Trophoblast cell (in vitro differentiated cells and primary cell): Measurements from ENCODE around the gene TEC.

Experiments
- DNase-seq, 2 donors: peaks; one replicate each; pipeline ENCODE4 v3.0.0-alpha.2; 2016
- H2AFZ ChIP-seq: 2 replicates; pipeline ENCODE4 v1.6.1; 2013; ENCODE audit warnings: low read length, moderate library complexity, mild to moderate bottlenecking; ENCODE audit not compliant: insufficient read depth, poor library complexity
- H2AK5ac ChIP-seq: 2 replicates; pipeline ENCODE4 v1.6.1; 2013; ENCODE audit warnings: mild to moderate bottlenecking, low read length
- H2BK120ac ChIP-seq: 2 replicates; pipeline ENCODE4 v1.6.1; 2013; ENCODE audit warnings: low read length, mild to moderate bottlenecking, moderate library complexity; ENCODE audit not compliant: insufficient read depth, poor library complexity
- H2BK12ac ChIP-seq: 2 replicates; pipeline ENCODE4 v1.6.1; 2013; ENCODE audit warnings: mild to moderate bottlenecking, low read length, moderate library complexity
- H2BK5ac ChIP-seq: 2 replicates; pipeline ENCODE4 v1.6.1; 2013; ENCODE audit warnings: low read length, low read depth, moderate library complexity, mild to moderate bottlenecking; ENCODE audit not compliant: poor library complexity
- H3K14ac ChIP-seq: 2 replicates; pipeline ENCODE4 v1.6.1; 2013; ENCODE audit warnings: mild to moderate bottlenecking, low read length
- H3K18ac ChIP-seq: 2 replicates; pipeline ENCODE4 v1.6.1; 2013; ENCODE audit warnings: mild to moderate bottlenecking, low read length
- H3K23ac ChIP-seq: 2 replicates; pipeline ENCODE4 v1.6.1; 2013; ENCODE audit warnings: low read length
- H3K27ac ChIP-seq: 2 replicates; pipeline ENCODE4 v1.5.1; 2013; ENCODE audit warnings: low read depth, mild to moderate bottlenecking, inconsistent platforms, low read length, moderate library complexity
- H3K27me3 ChIP-seq: 2 replicates; pipeline ENCODE4 v1.6.1; 2013; ENCODE audit warnings: inconsistent platforms, mild to moderate bottlenecking, low read length, moderate library complexity; ENCODE audit not compliant: insufficient read depth
- H3K36me3 ChIP-seq, 2 experiments: 1 replicate in 1 of 2; 2 replicates in 1 of 2; pipeline ENCODE4 v1.6.1; 2013; ENCODE audit warnings: low read length in 2 of 2, mild to moderate bottlenecking in 2 of 2, moderate library complexity in 1 of 2; ENCODE audit not compliant: insufficient read depth in 2 of 2, control insufficient read depth in 1 of 2
- H3K4ac ChIP-seq: 2 replicates; pipeline ENCODE4 v1.6.1; 2013; ENCODE audit warnings: low read depth, mild to moderate bottlenecking, low read length, moderate library complexity
- H3K4me1 ChIP-seq, 2 experiments: 1 replicate in 1 of 2; 2 replicates in 1 of 2; pipeline ENCODE4 v1.6.1; 2013; ENCODE audit warnings: low read length in 2 of 2, mild to moderate bottlenecking in 2 of 2, moderate library complexity in 1 of 2; ENCODE audit not compliant: insufficient read depth in 2 of 2, control insufficient read depth in 1 of 2
- H3K4me2 ChIP-seq: 2 replicates; pipeline ENCODE4 v1.6.1; 2013; ENCODE audit warnings: inconsistent platforms, mild to moderate bottlenecking, low read length, moderate library complexity
- H3K4me3 ChIP-seq: 2 replicates; pipeline ENCODE4 v1.5.1; 2013; ENCODE audit warnings: mild to moderate bottlenecking, low read depth, low read length, inconsistent platforms
- H3K79me1 ChIP-seq: one replicate; pipeline ENCODE4 v1.6.1; 2013; ENCODE audit warnings: low read length
- H3K79me2 ChIP-seq: 2 replicates; pipeline ENCODE4 v1.6.1; 2013; ENCODE audit warnings: low read length, mild to moderate bottlenecking; ENCODE audit not compliant: control insufficient read depth, insufficient read depth, poor library complexity
- H3K9ac ChIP-seq: 2 replicates; pipeline ENCODE4 v1.6.1; 2013; ENCODE audit warnings: mild to moderate bottlenecking, low read length
- H3K9me3 ChIP-seq: 2 replicates; pipeline ENCODE4 v1.6.1; 2013; ENCODE audit warnings: low read depth, mild to moderate bottlenecking, control low read depth, inconsistent platforms, low read length; ENCODE audit not compliant: insufficient read depth
- H4K12ac ChIP-seq: 2 replicates; pipeline ENCODE4 v1.6.1; 2013; ENCODE audit warnings: low read depth, mild to moderate bottlenecking, low read length, moderate library complexity
- H4K8ac ChIP-seq: 2 replicates; pipeline ENCODE4 v1.6.1; 2013; ENCODE audit warnings: low read depth, mild to moderate bottlenecking, low read length, moderate library complexity
- H4K91ac ChIP-seq: one replicate; pipeline ENCODE4 v1.6.1; 2013; ENCODE audit warnings: low read depth, mild to moderate bottlenecking, low read length, moderate library complexity
- WGBS: extraction: QIAGEN DNeasy Blood & Tissue Kit; methylation state at CpG from one replicate; pipeline ENCODE4 v1.1.7; 2013; ENCODE audit warnings: missing lambda C conversion rate; ENCODE audit not compliant: insufficient read length, insufficient coverage; ENCODE audit errors: extremely low coverage; 5-methylcytosine and 5-hydroxymethylcytosine counted together

The TEC gene

GRCh38 chr4:48243887-48244286, 25.8 kb downstream of the TEC start:
- no peak overlapping the region for H3K4me3 ChIP-seq
- no peak overlapping the region for H3K18ac ChIP-seq
- no peak overlapping the region for H4K91ac ChIP-seq
- DNase-seq: no peak
- no peak overlapping the region for H2BK120ac ChIP-seq
- no peak overlapping the region for H3K9ac ChIP-seq
- H4K12ac ChIP-seq: no peak overlapping the region
- H2BK12ac ChIP-seq: no peak overlapping the region
- no peak overlapping the region for H2BK5ac ChIP-seq
- no peak overlapping the region for H3K4me2 ChIP-seq
- no peak overlapping the region for H2AK5ac ChIP-seq
- no peaks in the 10 kb centered on the region for H3K79me1 ChIP-seq
- H3K79me2 ChIP-seq: no peaks in the 10 kb centered on the region
- no peak overlapping the region for H3K27ac ChIP-seq
- no peak overlapping the region for H3K14ac ChIP-seq
- no peaks in the 10 kb centered on the region for H3K36me3 ChIP-seq
- no peaks in the 10 kb centered on the region for H3K27me3 ChIP-seq
- H3K9me3 ChIP-seq: no peaks in the 10 kb centered on the region
- no peak overlapping the region for H3K4ac ChIP-seq
- WGBS: 100% methylated on average over 1 of the region's 2 CpGs
- no peak overlapping the region for H2AFZ ChIP-seq
- no peak overlapping the region for H3K23ac ChIP-seq
- H3K4me1 ChIP-seq: no peaks in the 10 kb centered on the region
- H4K8ac ChIP-seq: no peak overlapping the region

GRCh38 chr4:48243429-48243828, 26.2 kb downstream of the TEC start:
- H4K8ac ChIP-seq: no peak overlapping the region
- no peak overlapping the region for H2BK12ac ChIP-seq
- H2AK5ac ChIP-seq: no peak overlapping the region
- H3K9ac ChIP-seq: no peak overlapping the region
- H3K14ac ChIP-seq: no peak overlapping the region
- no peak overlapping the region for H2AFZ ChIP-seq
- H4K12ac ChIP-seq: no peak overlapping the region
- no peak overlapping the region for H3K18ac ChIP-seq
- no peaks in the 10 kb centered on the region for H3K36me3 ChIP-seq
- no peak overlapping the region for H2BK5ac ChIP-seq
- no peaks in the 10 kb centered on the region for H3K4me1 ChIP-seq
- no peaks in the 10 kb centered on the region for H3K9me3 ChIP-seq
- H3K4me2 ChIP-seq: no peak overlapping the region
- H3K4me3 ChIP-seq: no peak overlapping the region
- DNase-seq: no peak
- no peak overlapping the region for H3K4ac ChIP-seq
- WGBS: no CpG with 5 or more reads among the region's 3 CpGs
- H3K27ac ChIP-seq: no peak overlapping the region
- H3K23ac ChIP-seq: no peak overlapping the region
- H3K79me1 ChIP-seq: no peaks in the 10 kb centered on the region
- H2BK120ac ChIP-seq: no peak overlapping the region
- H3K79me2 ChIP-seq: no peaks in the 10 kb centered on the region
- H4K91ac ChIP-seq: no peak overlapping the region
- H3K27me3 ChIP-seq: no peaks in the 10 kb centered on the region

- DNase-seq: no peak
- Histone ChIP-seq H3K27ac (no peak overlapping the region), H4K12ac (no peak overlapping the region), H3K4me1 (no peaks in the 10 kb centered on the region), H3K4me3 (no peak overlapping the region), H3K9me3 (no peaks in the 10 kb centered on the region), H3K23ac (no peak overlapping the region), H3K79me2 (no peaks in the 10 kb centered on the region), H2BK12ac (no peak overlapping the region), H3K27me3 (no peaks in the 10 kb centered on the region), H3K79me1 (no peaks in the 10 kb centered on the region), H3K4me2 (no peak overlapping the region), H2BK5ac (no peak overlapping the region), H3K18ac (no peak overlapping the region), H2AK5ac (no peak overlapping the region), H3K36me3 (no peaks in the 10 kb centered on the region), H3K14ac (no peak overlapping the region), H3K9ac (no peak overlapping the region), H4K8ac (no peak overlapping the region), H2BK120ac (no peak overlapping the region), H3K4ac (no peak overlapping the region), H4K91ac (no peak overlapping the region), H2AFZ (no peak overlapping the region)
- no CpG with 5 or more reads among the region's 1 CpG for WGBS
Measured at GRCh38 chr4:48242511-48243195, 27.0 kb downstream of the TEC start.

GRCh38 chr4:48241731-48242130, 27.9 kb downstream of the TEC start:
- Histone ChIP-seq H3K4ac (no peak overlapping the region), H2AK5ac (no peak overlapping the region), H2AFZ (no peak overlapping the region), H3K36me3 (no peaks in the 10 kb centered on the region), H3K18ac (no peak overlapping the region), H3K9me3 (no peaks in the 10 kb centered on the region), H3K4me2 (no peak overlapping the region), H3K23ac (no peak overlapping the region), H3K9ac (no peak overlapping the region), H3K27ac (no peak overlapping the region), H2BK12ac (no peak overlapping the region), H3K27me3 (no peaks in the 10 kb centered on the region), H2BK5ac (no peak overlapping the region), H3K14ac (no peak overlapping the region), H3K4me3 (no peak overlapping the region), H3K79me1 (no peaks in the 10 kb centered on the region), H3K79me2 (no peaks in the 10 kb centered on the region), H4K8ac (no peak overlapping the region), H3K4me1 (no peaks in the 10 kb centered on the region), H2BK120ac (no peak overlapping the region), H4K12ac (no peak overlapping the region), H4K91ac (no peak overlapping the region)
- DNase-seq: no peak
- WGBS: 100% methylated on average over 1 of the region's 2 CpGs
